Esophagus squamous epithelium (tissue), 5 donors: ENCODE data around the gene DHX32. TPM values are rescaled to one million over a fixed set of nuclear protein-coding genes. Genes with fewer than 3 reads are reported as not detected.
A peak's percentile ranks its signal among the peaks of the same experiment; 100 is the strongest.
"Not testable (repeated sequence)": the region's sequence is repeated elsewhere in the genome, so short reads cannot be mapped to it uniquely, and the experiment has no call there.

Experiments used
- DNase-seq: peaks from one replicate; lab custom pipeline; 2025; lab: John Stamatoyannopoulos, UW
- H3K27ac ChIP-seq, 4 donors: fragments of 200-600 bp; sonication (generic); one replicate each; pipeline ENCODE4 v1.5.1; 2016 to 2019; ENCODE audit warnings: mild to moderate bottlenecking in 1 of 4
- H3K27me3 ChIP-seq, 4 donors: fragments of 200-600 bp; sonication (generic); 1 replicate in 3 of 4; 2 replicates in 1 of 4; pipeline versions ENCODE4 v1.5.1 to v1.6.0; 2017 to 2021; ENCODE audit warnings: antibody characterized with exemption in 1 of 4
- H3K36me3 ChIP-seq, 3 donors: fragments of 200-600 bp; sonication (generic); one replicate each; pipeline ENCODE4 v1.5.1; 2016 to 2019
- H3K4me1 ChIP-seq, 3 donors: fragments of 200-600 bp; sonication (generic); one replicate each; pipeline ENCODE4 v1.5.1; 2017 to 2019
- H3K4me3 ChIP-seq, 4 donors: fragments of 200-600 bp; sonication (generic); 1 replicate in 3 of 4; 2 replicates in 1 of 4; pipeline ENCODE4 v1.5.1; 2016 to 2019; ENCODE audit warnings: mild to moderate bottlenecking in 2 of 4, moderate library complexity in 1 of 4
- H3K9me3 ChIP-seq, 3 donors: fragments of 200-600 bp; sonication (generic); one replicate each; pipeline ENCODE4 v1.5.1; 2016 to 2019
- POLR2A ChIP-seq, 4 donors: fragments of 450-650 bp; IDR thresholded peaks; one replicate each; pipeline ENCODE4 v1.6.1; 2017; ENCODE audit warnings: antibody characterized with exemption in 4 of 4, mild to moderate bottlenecking in 4 of 4, moderate library complexity in 3 of 4
- WGBS, 2 donors: methylation state at CpG; one replicate each; pipeline ENCODE4 v1.1.5; 2018; 5-methylcytosine and 5-hydroxymethylcytosine counted together
- intact Hi-C: fragments of 100-400 bp; cut with DNase I; formaldehyde crosslinking; loops from one replicate; pipeline ENCODE4 v1.15.0; 2022
- total RNA-seq, 4 donors: library from RNA; depleted of rRNA; stranded (reverse); fragments of >200 nt; gene quantifications; one replicate each; pipeline ENCODE4 v1.1.0, GENCODE V29; 2016
- TF ChIP-seq, protein P1 (sequence below), 6 experiments: fragments of 450-650 bp in 4 of 6; fragments of 200-600 bp in 2 of 6; sonication (generic) in 2 of 6; IDR thresholded peaks; one replicate each; pipeline ENCODE4 v1.5.1; 2016 to 2019; ENCODE audit warnings: antibody characterized with exemption in 6 of 6, mild to moderate bottlenecking in 4 of 6, moderate library complexity in 4 of 6
- donor health status: DM: yes; HTN: yes; CAD: no.

The DHX32 gene
- total RNA-seq, 4 donors from 2014 or later = 36.6 to 52.4 (median 42.3) TPM

GRCh38 chr10:125896088-125896934 lies 15.2 kb upstream of the DHX32 start, which contains the start of gene FANK1:
FANK1 (plus strand) TSS chr10:125896564; CDS start chr10:125896643, 79 bp downstream.
- H3K27me3 ChIP-seq, intact Hi-C loops, H3K9me3 ChIP-seq, H3K36me3 ChIP-seq: not testable (repeated sequence)
- peaks cover 0 to 26% (median 0%) of the 10 kb centered on the region in 3 donors for H3K4me1 ChIP-seq
- WGBS, 2 donors = 44 to 53% methylated on average over 41 to 43 of the region's 106 CpGs
- peak within 1 kb of the TSS; percentile 49 to 97 (median 84) for H3K4me3 ChIP-seq
- peak within 1 kb of the TSS; percentile 88 to 92 (median 90) for H3K27ac ChIP-seq
- peak; percentile 23 for DNase-seq
- peak in 3 of 4 donors; percentile 12 to 79 (median 47) for TF ChIP-seq POLR2A (IDR thresholded peaks at IDR 0.05)

DNA sequence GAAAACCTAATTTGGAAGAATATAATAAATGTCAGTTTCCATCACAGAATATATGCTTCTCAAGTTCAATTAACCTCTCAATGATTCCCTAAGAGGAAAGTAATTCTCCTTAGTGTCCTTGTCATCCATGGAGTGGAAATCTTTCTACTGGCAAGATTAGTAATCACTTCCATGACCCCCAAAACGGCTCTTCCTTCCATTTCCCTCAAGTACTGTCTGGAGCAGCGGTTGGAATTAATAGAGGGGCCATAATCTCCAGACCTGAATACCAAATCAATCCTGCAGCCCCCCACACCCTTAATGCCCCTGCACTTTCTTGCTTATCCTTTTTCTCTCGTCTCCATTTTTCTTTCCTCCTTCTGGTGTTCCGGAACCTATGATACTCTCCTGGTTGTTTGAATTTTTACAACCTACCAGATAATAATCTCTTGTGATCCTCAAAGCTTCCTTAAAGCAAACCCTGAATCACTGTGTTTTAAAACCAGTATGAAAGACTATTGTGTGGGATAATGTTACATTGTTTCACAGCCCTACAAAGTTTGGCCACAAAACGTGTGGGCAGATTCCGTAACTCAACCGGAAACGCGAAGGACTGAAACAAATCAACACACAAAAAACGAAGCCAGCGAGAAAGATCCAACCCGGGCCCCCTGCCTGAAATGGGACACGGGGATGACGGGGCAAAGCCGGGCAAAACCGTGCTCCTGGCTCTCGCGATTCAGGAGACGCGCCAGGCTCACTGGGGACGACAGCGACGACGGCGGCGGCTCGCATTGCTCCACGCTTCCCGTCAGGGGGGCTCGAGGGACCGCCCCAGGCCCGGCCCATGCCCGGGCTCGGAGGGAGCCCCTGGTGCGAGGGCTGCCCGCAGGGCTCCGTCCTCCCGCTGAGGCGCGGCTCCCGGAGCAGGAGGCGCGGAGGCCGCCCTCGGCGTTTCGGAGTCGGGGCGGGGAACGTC lies 14.3 kb upstream of the DHX32 start:
- H3K4me3 ChIP-seq = peak overlapping the region; percentile 49 to 97 (median 84)
- H3K27me3 ChIP-seq, H3K36me3 ChIP-seq, intact Hi-C loops, DNase-seq, H3K9me3 ChIP-seq: not testable (repeated sequence)
- H3K27ac ChIP-seq = peak overlapping the region; percentile 88 to 92 (median 90)
- peaks cover 0 to 20% (median 0%) of the 10 kb centered on the region in 3 donors for H3K4me1 ChIP-seq
- 38 to 47% methylated on average over 13 to 25 of the region's 50 CpGs for WGBS, 2 donors
- TF ChIP-seq POLR2A (IDR thresholded peaks at IDR 0.05) = peak in 1 of 4 donors; percentile 3

- H3K27me3 ChIP-seq, H3K36me3 ChIP-seq, H3K9me3 ChIP-seq, intact Hi-C loops, DNase-seq, H3K27ac ChIP-seq: not testable (repeated sequence)
- Histone ChIP-seq H3K4me1 (peaks cover 0 to 25% (median 0%) of the 10 kb centered on the region in 3 donors), H3K4me3 (peak overlapping the region in 1 of 4 donors; percentile 97)
- 75 to 86% methylated on average over 3 of the region's 3 CpGs for WGBS, 2 donors
These were observed 13.1 kb upstream of the DHX32 start for GRCh38 chr10:125894176-125894575.

- H3K9me3 ChIP-seq, H3K27ac ChIP-seq, H3K36me3 ChIP-seq, H3K27me3 ChIP-seq, intact Hi-C loops, H3K4me3 ChIP-seq, DNase-seq: not testable (repeated sequence)
- peaks cover 0 to 40% (median 0%) of the 10 kb centered on the region in 3 donors for H3K4me1 ChIP-seq
- WGBS, 2 donors = 86 to 87% methylated on average over 5 of the region's 5 CpGs
These were observed 11.3 kb upstream of the DHX32 start for GRCh38 chr10:125892402-125892801.

DNA sequence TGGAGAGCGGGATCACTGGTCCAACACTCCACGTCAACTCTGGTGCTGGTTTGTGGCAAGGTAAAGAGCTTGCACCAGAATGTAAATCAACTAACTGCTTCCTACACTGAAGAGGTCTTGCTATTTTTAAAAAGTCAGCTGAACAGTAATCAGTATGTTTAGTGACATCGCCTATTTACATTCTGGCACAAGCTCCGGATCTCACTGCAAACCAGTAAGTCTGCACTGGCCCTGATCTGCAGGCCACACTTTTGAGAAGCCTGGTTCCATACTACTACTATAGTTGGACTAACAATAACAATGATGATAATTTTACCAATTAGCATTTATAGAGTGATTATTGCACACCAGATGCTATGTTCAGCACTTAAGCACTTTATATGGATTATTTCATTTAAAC lies 8.3 kb upstream of the DHX32 start:
- H3K4me3 ChIP-seq, H3K27me3 ChIP-seq, H3K36me3 ChIP-seq, H3K9me3 ChIP-seq, H3K27ac ChIP-seq, intact Hi-C loops, DNase-seq: not testable (repeated sequence)
- H3K4me1 ChIP-seq = peaks cover 0 to 33% (median 0%) of the 10 kb centered on the region in 3 donors
- 78 to 82% methylated on average over 4 of the region's 4 CpGs for WGBS, 2 donors

GRCh38 chr10:125886914-125887512 lies 5.9 kb upstream of the DHX32 start:
- Histone ChIP-seq H3K27ac (peak overlapping the region in 3 of 4 donors; percentile 10 to 58 (median 25)), H3K9me3 (peaks cover 0 to 3% (median 0%) of the 10 kb centered on the region in 3 donors), H3K27me3 (no peaks in the 10 kb centered on the region), H3K4me3 (no peak overlapping the region), H3K4me1 (peaks cover 0 to 37% (median 0%) of the 10 kb centered on the region in 3 donors), H3K36me3 (peaks cover 0 to 17% (median 0%) of the 10 kb centered on the region in 3 donors)
- DNase-seq = no peak
- 63 to 64% methylated on average over 3 of the region's 3 CpGs for WGBS, 2 donors
- intact Hi-C loops = no loop called here
- no peak for TF ChIP-seq POLR2A (IDR thresholded peaks at IDR 0.05)
- TF ChIP-seq, protein P1, sequence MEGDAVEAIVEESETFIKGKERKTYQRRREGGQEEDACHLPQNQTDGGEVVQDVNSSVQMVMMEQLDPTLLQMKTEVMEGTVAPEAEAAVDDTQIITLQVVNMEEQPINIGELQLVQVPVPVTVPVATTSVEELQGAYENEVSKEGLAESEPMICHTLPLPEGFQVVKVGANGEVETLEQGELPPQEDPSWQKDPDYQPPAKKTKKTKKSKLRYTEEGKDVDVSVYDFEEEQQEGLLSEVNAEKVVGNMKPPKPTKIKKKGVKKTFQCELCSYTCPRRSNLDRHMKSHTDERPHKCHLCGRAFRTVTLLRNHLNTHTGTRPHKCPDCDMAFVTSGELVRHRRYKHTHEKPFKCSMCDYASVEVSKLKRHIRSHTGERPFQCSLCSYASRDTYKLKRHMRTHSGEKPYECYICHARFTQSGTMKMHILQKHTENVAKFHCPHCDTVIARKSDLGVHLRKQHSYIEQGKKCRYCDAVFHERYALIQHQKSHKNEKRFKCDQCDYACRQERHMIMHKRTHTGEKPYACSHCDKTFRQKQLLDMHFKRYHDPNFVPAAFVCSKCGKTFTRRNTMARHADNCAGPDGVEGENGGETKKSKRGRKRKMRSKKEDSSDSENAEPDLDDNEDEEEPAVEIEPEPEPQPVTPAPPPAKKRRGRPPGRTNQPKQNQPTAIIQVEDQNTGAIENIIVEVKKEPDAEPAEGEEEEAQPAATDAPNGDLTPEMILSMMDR (IDR thresholded peaks at IDR 0.05) = no peak

- peaks cover 0 to 3% (median 0%) of the 10 kb centered on the region in 3 donors for H3K9me3 ChIP-seq
- H3K27ac ChIP-seq = peak overlapping the region in 2 of 4 donors; percentile 28 to 34
- no peak overlapping the region for H3K4me3 ChIP-seq
- H3K36me3 ChIP-seq = peaks cover 0 to 28% (median 0%) of the 10 kb centered on the region in 3 donors
- DNase-seq = no peak
- WGBS, 2 donors = 69% methylated on average over 3 of the region's 3 CpGs; no CpG with 5 or more reads in 1 of the 2 donors
- intact Hi-C loops = no loop called here
- peaks cover 0 to 21% (median 0%) of the 10 kb centered on the region in 3 donors for H3K4me1 ChIP-seq
- no peaks in the 10 kb centered on the region for H3K27me3 ChIP-seq
- no peak for TF ChIP-seq POLR2A (IDR thresholded peaks at IDR 0.05)
- TF ChIP-seq, protein P1 (IDR thresholded peaks at IDR 0.05) = no peak
These were observed 2.1 kb upstream of the DHX32 start for GRCh38 chr10:125883211-125883610.
